Epithelial cell of proximal tubule (primary cell): ENCODE results near the gene UPK1A. TPM values are rescaled to one million over a fixed set of nuclear protein-coding genes. Genes with fewer than 3 reads are reported as not detected.

Source experiments
- DNase-seq: peaks from one replicate; pipeline ENCODE4 v3.0.0-alpha.2; 2011; ENCODE audit warnings: low read depth
- H3K4me3 ChIP-seq: 2 replicates; pipeline ENCODE4 v1.5.1; 2011; ENCODE audit warnings: low read depth, mild to moderate bottlenecking, low read length
- total RNA-seq: library from RNA; depleted of rRNA; stranded (reverse); fragments of >200 nt; gene quantifications from 2 replicates; pipeline ENCODE4 v1.2.3, GENCODE V29; 2015
- TF ChIP-seq, protein P1 (sequence below): conservative IDR thresholded peaks from 2 replicates; pipeline ENCODE4 v1.5.1; 2012; ENCODE audit warnings: low read depth, mild to moderate bottlenecking, low read length

UPK1A gene
- not detected in 2 replicates for total RNA-seq

DNA sequence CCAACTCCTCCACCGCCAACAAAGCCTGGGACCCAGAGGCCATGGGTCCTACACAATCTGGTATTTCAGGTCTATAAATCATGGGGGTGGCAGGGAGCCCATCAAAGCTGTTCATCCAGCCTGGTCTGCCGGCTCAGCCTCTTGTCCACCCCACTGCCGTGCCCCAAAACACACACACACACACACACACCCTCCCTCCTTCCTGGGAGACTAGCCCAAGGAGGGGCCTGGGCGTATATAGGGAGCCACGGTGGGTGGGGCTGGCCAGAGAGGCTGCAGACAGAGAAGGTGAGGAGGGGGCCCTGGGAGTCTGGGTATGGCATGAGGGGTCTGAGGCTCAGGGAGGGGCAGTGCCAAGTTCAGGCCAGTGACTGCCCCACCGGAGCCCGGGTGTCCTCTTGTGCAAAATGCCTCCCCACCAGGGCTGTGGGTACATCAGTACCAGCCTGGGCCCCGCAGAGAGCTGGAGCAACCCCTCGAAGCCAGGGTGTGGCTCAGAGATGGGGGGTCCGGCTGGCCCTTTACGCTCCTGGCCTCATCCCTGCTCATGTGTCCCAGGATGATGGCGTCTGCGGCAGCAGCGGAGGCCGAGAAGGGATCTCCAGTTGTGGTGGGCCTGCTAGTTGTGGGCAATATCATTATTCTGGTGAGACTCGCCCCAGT is at the start of gene UPK1A:
UPK1A (plus strand) TSS at position 267 of the 663 bp plus-strand sequence; CDS start at position 563, 296 bp downstream.
- TF ChIP-seq, protein P1, sequence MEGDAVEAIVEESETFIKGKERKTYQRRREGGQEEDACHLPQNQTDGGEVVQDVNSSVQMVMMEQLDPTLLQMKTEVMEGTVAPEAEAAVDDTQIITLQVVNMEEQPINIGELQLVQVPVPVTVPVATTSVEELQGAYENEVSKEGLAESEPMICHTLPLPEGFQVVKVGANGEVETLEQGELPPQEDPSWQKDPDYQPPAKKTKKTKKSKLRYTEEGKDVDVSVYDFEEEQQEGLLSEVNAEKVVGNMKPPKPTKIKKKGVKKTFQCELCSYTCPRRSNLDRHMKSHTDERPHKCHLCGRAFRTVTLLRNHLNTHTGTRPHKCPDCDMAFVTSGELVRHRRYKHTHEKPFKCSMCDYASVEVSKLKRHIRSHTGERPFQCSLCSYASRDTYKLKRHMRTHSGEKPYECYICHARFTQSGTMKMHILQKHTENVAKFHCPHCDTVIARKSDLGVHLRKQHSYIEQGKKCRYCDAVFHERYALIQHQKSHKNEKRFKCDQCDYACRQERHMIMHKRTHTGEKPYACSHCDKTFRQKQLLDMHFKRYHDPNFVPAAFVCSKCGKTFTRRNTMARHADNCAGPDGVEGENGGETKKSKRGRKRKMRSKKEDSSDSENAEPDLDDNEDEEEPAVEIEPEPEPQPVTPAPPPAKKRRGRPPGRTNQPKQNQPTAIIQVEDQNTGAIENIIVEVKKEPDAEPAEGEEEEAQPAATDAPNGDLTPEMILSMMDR = no peak

DNA sequence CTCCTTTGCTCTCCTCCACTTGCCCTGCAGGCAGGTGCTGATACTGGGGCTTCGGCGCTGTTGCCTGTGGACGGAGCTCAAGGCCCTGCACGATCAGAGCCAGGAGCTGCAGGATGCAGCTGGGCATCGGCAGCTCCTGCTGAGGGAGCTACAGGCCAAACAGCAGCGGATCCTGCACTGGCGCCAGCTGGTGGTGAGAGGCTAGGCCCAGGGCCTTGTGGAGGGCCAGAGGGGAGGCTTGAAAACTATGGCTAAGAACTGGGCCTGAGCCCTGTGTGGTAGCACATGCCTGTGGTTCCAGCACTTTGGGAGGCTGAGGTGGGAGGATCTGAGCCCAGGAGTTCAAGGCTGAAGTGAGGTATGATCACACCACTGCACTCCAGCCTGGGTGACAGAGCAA is 47.5 kb upstream of the UPK1A start:
- no peak overlapping the region for H3K4me3 ChIP-seq
- TF ChIP-seq, protein P1 = no peak
- no peak for DNase-seq

More for the DNA sequence above, at the start of gene UPK1A:
- no peak for DNase-seq
- H3K4me3 ChIP-seq = no peak within 1 kb of the TSS

DNA sequence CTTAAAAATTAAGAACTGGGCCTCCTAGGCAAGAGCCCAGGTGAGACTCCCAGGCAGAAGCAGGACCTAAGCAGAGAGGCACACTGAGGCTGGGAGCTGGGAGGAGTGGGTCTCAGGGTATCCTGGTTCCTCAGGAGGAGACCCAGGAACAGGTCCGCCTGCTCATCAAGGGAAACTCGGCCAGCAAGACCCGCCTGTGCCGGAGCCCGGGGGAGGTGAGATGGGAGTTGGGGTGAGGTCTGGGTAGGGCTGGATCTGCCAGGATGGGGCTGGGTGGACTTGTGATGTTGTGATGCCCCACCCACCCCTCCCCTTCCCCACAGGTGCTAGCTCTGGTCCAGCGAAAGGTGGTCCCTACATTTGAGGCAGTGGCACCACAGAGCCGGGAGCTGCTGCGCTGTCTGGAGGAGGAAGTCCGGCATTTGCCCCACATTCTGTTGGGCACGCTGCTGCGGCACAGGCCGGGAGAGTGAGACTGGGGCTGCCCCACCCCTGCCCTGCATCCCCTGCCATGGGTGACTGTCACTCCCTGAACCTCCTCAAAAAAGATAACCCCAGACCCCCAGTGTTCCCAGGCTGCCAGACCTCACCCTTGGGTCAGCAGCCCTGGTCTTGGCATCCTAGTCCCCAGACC is 46.9 kb upstream of the UPK1A start:
- H3K4me3 ChIP-seq = no peak overlapping the region
- TF ChIP-seq, protein P1 = no peak
- no peak for DNase-seq

DNA sequence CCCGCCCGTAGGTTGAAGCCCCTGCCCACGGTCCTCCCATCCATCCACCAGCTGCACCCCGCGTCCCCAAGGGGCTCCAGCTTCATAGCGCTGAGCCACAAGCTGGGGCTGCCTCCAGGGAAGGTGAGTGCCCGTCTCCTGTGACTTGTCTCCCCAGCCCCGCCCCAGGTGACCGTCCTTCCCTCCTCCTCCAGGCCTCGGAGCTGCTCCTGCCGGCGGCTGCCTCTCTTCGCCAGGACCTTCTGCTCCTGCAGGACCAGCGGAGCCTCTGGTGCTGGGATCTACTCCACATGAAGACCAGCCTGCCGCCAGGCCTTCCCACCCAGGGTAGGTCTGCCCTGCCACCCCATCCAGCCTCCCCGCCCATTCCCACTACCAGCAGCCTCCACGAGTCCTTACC is 46.3 kb upstream of the UPK1A start:
- no peak for DNase-seq
- TF ChIP-seq, protein P1 = no peak
- H3K4me3 ChIP-seq = no peak overlapping the region

DNA sequence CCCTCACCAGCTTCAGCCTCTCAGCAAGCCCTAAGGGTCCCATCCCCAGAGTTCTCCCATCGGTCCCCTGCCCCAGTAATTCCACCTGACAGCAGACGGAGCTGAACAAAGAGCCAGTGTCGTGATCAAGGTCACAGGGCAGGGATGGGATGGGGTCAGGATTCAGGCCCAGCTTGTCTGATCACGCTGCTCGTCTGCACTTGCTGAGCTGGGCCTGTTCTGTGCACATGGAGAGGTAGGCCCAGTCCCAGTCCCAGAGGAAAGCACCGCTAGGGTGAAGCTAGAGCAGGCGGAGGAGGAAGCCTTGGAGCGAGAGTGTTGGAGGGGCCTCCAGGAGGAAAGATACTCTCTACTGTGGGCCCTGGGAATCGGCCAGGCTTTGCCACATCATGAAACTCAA is 44.6 kb upstream of the UPK1A start:
- H3K4me3 ChIP-seq = no peak overlapping the region
- DNase-seq = no peak
- TF ChIP-seq, protein P1 = no peak

DNA sequence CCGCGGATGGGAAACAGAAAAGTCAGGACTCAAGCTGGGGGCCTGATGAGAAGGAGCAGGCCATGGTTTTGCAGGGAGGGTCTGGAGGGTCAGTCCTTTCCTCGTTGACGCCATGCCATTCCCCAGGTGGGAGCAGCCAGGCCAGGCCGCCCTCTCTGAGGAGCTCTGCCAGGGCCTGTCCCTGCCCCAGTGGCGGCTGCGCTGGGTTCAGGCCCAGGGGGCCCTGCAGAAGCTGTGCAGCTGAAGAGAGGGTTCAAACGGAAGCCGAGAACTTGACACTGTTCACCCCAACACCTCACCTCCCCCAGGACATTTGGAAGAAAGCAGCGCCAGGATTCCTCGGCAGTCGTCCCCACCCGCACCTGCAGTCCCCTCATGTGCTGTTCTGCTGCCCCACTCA is 43.6 kb upstream of the UPK1A start:
- no peak for DNase-seq
- no peak overlapping the region for H3K4me3 ChIP-seq
- TF ChIP-seq, protein P1 = no peak
